HEK293 (cell line): ENCODE measurements around the gene RBM26.

ENCODE experiments used
- CTCF ChIA-PET: fragments of 350-600 bp; formaldehyde crosslinking; extraction: SDS; loops from one replicate; lab custom pipeline; 2021; ENCODE audit warnings: antibody characterized with exemption; lab: Yijun Ruan, JAX
- POLR2A ChIA-PET: fragments of 300-600 bp; formaldehyde crosslinking; extraction: SDS; loops from one replicate; lab custom pipeline; 2020; ENCODE audit warnings: antibody characterized with exemption, inconsistent platforms; lab: Yijun Ruan, JAX
- H3K27ac ChIP-seq: fragments of 200-500 bp; sonication (Bioruptor generic); 2 replicates; pipeline ENCODE4 v1.5.1; 2014; ENCODE audit warnings: low read depth, low read length, control low read depth, inconsistent platforms; ENCODE audit errors: extremely low read depth
- H3K36me3 ChIP-seq, 2 experiments: fragments of 200-500 bp in 1 of 2; sonication (Bioruptor generic) in 1 of 2; 1 replicate in 1 of 2; 2 replicates in 1 of 2; pipeline ENCODE4 v1.5.1; 2014 to 2017; ENCODE audit warnings: inconsistent platforms in 2 of 2, low read length in 2 of 2; ENCODE audit not compliant: control insufficient read depth in 2 of 2, insufficient read depth in 1 of 2
- H3K4me1 ChIP-seq: fragments of 200-500 bp; sonication (Bioruptor generic); 2 replicates; pipeline ENCODE4 v1.5.1; 2014; ENCODE audit warnings: mild to moderate bottlenecking, low read length, inconsistent platforms; ENCODE audit not compliant: control insufficient read depth, insufficient read depth
- H3K4me3 ChIP-seq: 2 replicates; pipeline ENCODE4 v1.5.1; 2011; ENCODE audit warnings: low read depth, mild to moderate bottlenecking, control low read depth, low read length, moderate library complexity
- H3K9me3 ChIP-seq: fragments of 200-500 bp; sonication (Bioruptor generic); 2 replicates; pipeline ENCODE4 v1.5.1; 2014; ENCODE audit warnings: low read depth, low read length, inconsistent platforms; ENCODE audit not compliant: control insufficient read depth, insufficient read depth
- EGR2 ChIP-seq: fragments of 450-650 bp; formaldehyde crosslinking; IDR thresholded peaks from 2 replicates; pipeline ENCODE4 v1.5.1; 2016; ENCODE audit warnings: low read depth, missing biosample characterization, missing genetic modification characterization
- MEIS1 ChIP-seq: sonication (generic); formaldehyde crosslinking; IDR thresholded peaks from 2 replicates; pipeline ENCODE4 v1.8.1; 2022; ENCODE audit warnings: missing genetic modification reagents, mild to moderate bottlenecking, borderline replicate concordance
- PRDM1 ChIP-seq: fragments of 450-650 bp; formaldehyde crosslinking; IDR thresholded peaks from 2 replicates; pipeline ENCODE4; 2016; ENCODE audit warnings: missing biosample characterization, missing genetic modification characterization
- SALL2 ChIP-seq: fragments of 450-650 bp; formaldehyde crosslinking; IDR thresholded peaks from 2 replicates; pipeline ENCODE4 v1.5.0; 2017; ENCODE audit warnings: missing biosample characterization, mild to moderate bottlenecking, missing genetic modification characterization, borderline replicate concordance
- SCRT1 ChIP-seq: fragments of 450-650 bp; formaldehyde crosslinking; IDR thresholded peaks from 2 replicates; pipeline ENCODE4 v1.5.1; 2016; ENCODE audit warnings: missing biosample characterization, missing genetic modification characterization, borderline replicate concordance
- SCRT2 ChIP-seq: fragments of 450-650 bp; formaldehyde crosslinking; IDR thresholded peaks from 2 replicates; pipeline ENCODE4 v1.5.1; 2016; ENCODE audit warnings: missing biosample characterization, missing genetic modification characterization
- TSHZ1 ChIP-seq: fragments of 450-650 bp; formaldehyde crosslinking; IDR thresholded peaks from 2 replicates; pipeline ENCODE4 v1.5.1; 2016; ENCODE audit warnings: missing biosample characterization, missing genetic modification characterization, borderline replicate concordance
- YY2 ChIP-seq: fragments of 450-650 bp; formaldehyde crosslinking; IDR thresholded peaks from 2 replicates; pipeline ENCODE4 v1.5.1; 2016; ENCODE audit warnings: missing biosample characterization, missing genetic modification characterization
- ZBTB8A ChIP-seq: fragments of 450-650 bp; formaldehyde crosslinking; IDR thresholded peaks from 2 replicates; pipeline ENCODE4 v1.5.1; 2016; ENCODE audit warnings: missing biosample characterization, missing genetic modification characterization
- ZNF10 ChIP-seq: fragments of 450-650 bp; formaldehyde crosslinking; IDR thresholded peaks from 2 replicates; pipeline ENCODE4 v1.5.1; 2017; ENCODE audit warnings: missing biosample characterization, missing genetic modification characterization
- ZNF335 ChIP-seq: fragments of 450-650 bp; formaldehyde crosslinking; conservative IDR thresholded peaks from 2 replicates; pipeline ENCODE4 v1.5.1; 2016; ENCODE audit warnings: missing biosample characterization, missing genetic modification characterization
- ZNF501 ChIP-seq: fragments of 450-650 bp; formaldehyde crosslinking; IDR thresholded peaks from 2 replicates; pipeline ENCODE4 v1.5.1; 2016; ENCODE audit warnings: missing biosample characterization, missing genetic modification characterization
- ZNF658 ChIP-seq: fragments of 450-650 bp; formaldehyde crosslinking; IDR thresholded peaks from 2 replicates; pipeline ENCODE4; 2016; ENCODE audit warnings: missing biosample characterization, missing genetic modification characterization
- ZNF660 ChIP-seq: fragments of 450-650 bp; IDR thresholded peaks from 2 replicates; pipeline ENCODE4 v1.5.1; 2018; ENCODE audit warnings: missing biosample characterization, mild to moderate bottlenecking, missing genetic modification characterization
- ZNF837 ChIP-seq: fragments of 450-650 bp; formaldehyde crosslinking; IDR thresholded peaks from 2 replicates; pipeline ENCODE4 v1.5.1; 2016; ENCODE audit warnings: missing biosample characterization, missing genetic modification characterization
- TF ChIP-seq, protein P1 (sequence below): fragments of 450-650 bp; formaldehyde crosslinking; IDR thresholded peaks from 2 replicates; pipeline ENCODE4 v1.5.0; 2017; ENCODE audit warnings: missing biosample characterization, missing genetic modification characterization, borderline replicate concordance

The RBM26 gene

GRCh38 chr13:79406597-79406908 is 498 bp upstream of the RBM26 start:
- no peaks in the 10 kb centered on the region; the same call in 1 of the 2 replicates for H3K4me1 ChIP-seq
- CTCF ChIA-PET: interaction anchor here (0.7 to 1.6 kb wide), 3 partner anchors 15 to 75 kb away, joined by 3 to 4 read pairs (median 4); partner anchors contain the start of gene NDFIP2
- H3K36me3 ChIP-seq: peaks cover 0 to 1% of the 10 kb centered on the region in 2 experiments; a peak in 1 of 3 replicates
- peak overlapping the region; percentile 100 for H3K4me3 ChIP-seq
- peak overlapping the region; percentile 78 for H3K27ac ChIP-seq
- POLR2A ChIA-PET: interaction anchor here (1.0 to 1.3 kb wide), 2 partner anchors 13 to 19 kb away, joined by 5 read pairs; no protein-coding TSS in a partner anchor
- TF ChIP-seq ZNF660 (tag by site-specific recombination): 0 out of 2 replicates have a peak, but pooled peaks have one; percentile 7
- peak; percentile 42; the same call in 1 of the 2 replicates for TF ChIP-seq PRDM1 (tag by site-specific recombination)
- no peak for TF ChIP-seq ZNF658 (tag by site-specific recombination)
- no peaks in the 10 kb centered on the region for H3K9me3 ChIP-seq

- ChIA-PET POLR2A (interaction anchor here (0.8 to 1.3 kb wide), 3 partner anchors 12 to 76 kb away, joined by 3 to 5 read pairs (median 5); partner anchors contain the start of gene NDFIP2), CTCF (no interaction called here)
- H3K36me3 ChIP-seq: peaks cover 0 to 10% of the 10 kb centered on the region in 2 experiments; a peak in 1 of 3 replicates
- H3K4me1 ChIP-seq: no peaks in the 10 kb centered on the region; the same call in 1 of the 2 replicates
- H3K4me3 ChIP-seq: peak overlapping the region; percentile 100
- no peaks in the 10 kb centered on the region for H3K9me3 ChIP-seq
- peak; percentile 55; the same call in 1 of the 2 replicates for TF ChIP-seq ZNF335 (tag by site-specific recombination)
- no peak for TF ChIP-seq TSHZ1 (tag by site-specific recombination)
- TF ChIP-seq ZNF501 (tag by site-specific recombination): no peak
- H3K27ac ChIP-seq: peak overlapping the region; percentile 78
Measured at GRCh38 chr13:79405501-79405830, 589 bp downstream of the RBM26 start.

DNA sequence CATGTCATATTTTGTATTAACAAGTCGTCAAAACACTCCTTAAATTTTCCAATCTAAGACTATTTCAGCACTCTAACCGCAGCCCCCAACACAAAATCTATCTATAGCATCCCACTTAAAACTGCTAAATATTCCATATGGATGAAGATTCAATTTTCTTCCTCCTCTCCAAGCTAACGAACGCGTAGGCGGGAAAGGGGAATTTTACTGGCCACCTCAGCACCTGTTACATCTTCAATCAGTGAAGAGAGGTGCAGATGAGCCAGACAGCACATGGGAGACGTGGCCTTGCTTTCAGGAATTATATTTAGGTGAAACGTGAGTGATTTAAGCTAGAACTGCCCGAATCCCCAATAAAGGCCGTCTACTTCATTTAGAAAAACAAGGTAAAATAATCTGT is 1.1 kb downstream of the RBM26 start:
- CTCF ChIA-PET: no interaction called here
- Histone ChIP-seq H3K9me3 (no peaks in the 10 kb centered on the region), H3K36me3 (peaks cover 0 to 14% of the 10 kb centered on the region in 2 experiments; a peak in 1 of 3 replicates), H3K4me1 (no peaks in the 10 kb centered on the region; the same call in 1 of the 2 replicates), H3K27ac (peak overlapping the region; percentile 78; the same call in 1 of the 2 replicates)
- POLR2A ChIA-PET: interaction anchor here (1.3 kb wide), 1 partner anchor 12 kb away, joined by 5 read pairs; no protein-coding TSS in a partner anchor
- TF ChIP-seq ZNF10: peak; percentile 48; the same call in 1 of the 2 replicates
- TF ChIP-seq EGR2: peak; percentile 21; the same call in 1 of the 2 replicates
- no peak for TF ChIP-seq MEIS1
- no peak for TF ChIP-seq YY2
- TF ChIP-seq ZBTB8A (tag by site-specific recombination): no peak
- TF ChIP-seq, protein P1, sequence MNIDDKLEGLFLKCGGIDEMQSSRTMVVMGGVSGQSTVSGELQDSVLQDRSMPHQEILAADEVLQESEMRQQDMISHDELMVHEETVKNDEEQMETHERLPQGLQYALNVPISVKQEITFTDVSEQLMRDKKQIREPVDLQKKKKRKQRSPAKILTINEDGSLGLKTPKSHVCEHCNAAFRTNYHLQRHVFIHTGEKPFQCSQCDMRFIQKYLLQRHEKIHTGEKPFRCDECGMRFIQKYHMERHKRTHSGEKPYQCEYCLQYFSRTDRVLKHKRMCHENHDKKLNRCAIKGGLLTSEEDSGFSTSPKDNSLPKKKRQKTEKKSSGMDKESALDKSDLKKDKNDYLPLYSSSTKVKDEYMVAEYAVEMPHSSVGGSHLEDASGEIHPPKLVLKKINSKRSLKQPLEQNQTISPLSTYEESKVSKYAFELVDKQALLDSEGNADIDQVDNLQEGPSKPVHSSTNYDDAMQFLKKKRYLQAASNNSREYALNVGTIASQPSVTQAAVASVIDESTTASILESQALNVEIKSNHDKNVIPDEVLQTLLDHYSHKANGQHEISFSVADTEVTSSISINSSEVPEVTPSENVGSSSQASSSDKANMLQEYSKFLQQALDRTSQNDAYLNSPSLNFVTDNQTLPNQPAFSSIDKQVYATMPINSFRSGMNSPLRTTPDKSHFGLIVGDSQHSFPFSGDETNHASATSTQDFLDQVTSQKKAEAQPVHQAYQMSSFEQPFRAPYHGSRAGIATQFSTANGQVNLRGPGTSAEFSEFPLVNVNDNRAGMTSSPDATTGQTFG (tag by site-specific recombination): no peak
- TF ChIP-seq SALL2 (tag by site-specific recombination): no peak
- TF ChIP-seq SCRT1: peak; percentile 48; the same call in 1 of the 2 replicates
- TF ChIP-seq SCRT2 (tag by site-specific recombination): peak; percentile 96
- no peak for TF ChIP-seq ZNF837 (tag by site-specific recombination)
- TF ChIP-seq, all 188 proteins: peak for 4
- H3K4me3 ChIP-seq: peak overlapping the region; percentile 100
